ENCODE measurements around the gene BMPR2. TPM values are rescaled to one million over a fixed set of nuclear protein-coding genes. Genes with fewer than 3 reads are reported as not detected.
"Not testable (repeated sequence)": the region's sequence is repeated elsewhere in the genome, so short reads cannot be mapped to it uniquely, and the experiment has no call there.

Gene BMPR2
- total and polyA plus RNA-seq, 5 donors from 2014 or later = 3.7 to 24.9 (median 5.3) TPM

DNA sequence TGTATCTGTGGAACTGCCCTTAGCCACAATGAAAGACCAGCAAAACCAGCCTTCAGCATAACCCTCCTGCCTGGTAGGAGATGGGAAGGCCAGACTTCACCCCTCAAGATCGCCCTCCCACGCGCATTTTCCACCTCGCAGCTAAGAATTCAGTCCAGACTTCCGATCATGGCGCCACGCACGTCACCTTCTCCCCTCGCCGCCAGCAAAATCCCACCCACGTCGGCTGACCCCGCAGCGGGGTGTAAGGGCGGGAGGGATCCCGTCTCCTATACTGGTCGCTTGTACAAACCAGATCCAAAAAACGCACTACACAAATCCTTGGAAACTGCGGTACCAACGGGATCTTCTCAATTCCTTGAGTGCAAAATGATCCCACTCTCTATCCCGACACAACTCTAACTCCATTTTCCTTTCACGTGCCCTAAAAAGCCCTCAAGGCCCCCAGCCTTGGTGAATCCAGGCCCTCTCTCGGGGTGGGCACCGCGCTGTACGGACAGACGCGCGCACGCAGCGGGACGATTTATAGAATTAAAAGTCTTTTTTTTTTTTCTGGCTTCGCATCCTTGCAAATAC is 1.0 kb upstream of the BMPR2 start:
- Histone ChIP-seq H3K4me1 (ENCODE audit: control insufficient read depth, insufficient read depth, low read length, poor library complexity, severe bottlenecking) (peaks cover 32% of the 10 kb centered on the region), H3K36me3 (ENCODE audit: control insufficient read depth, insufficient read depth, low read length) (no peaks in the 10 kb centered on the region), H3K27me3 (ENCODE audit: control insufficient read depth, insufficient read depth, low read length) (no peaks in the 10 kb centered on the region), H3K4me3 (ENCODE audit: low read depth, low read length) (peak overlapping the region; percentile 93), H3K27ac (ENCODE audit: insufficient read depth, low read length, poor library complexity, severe bottlenecking) (peak overlapping the region; percentile 51), H3K9me3 (ENCODE audit: control insufficient read depth in 2 of 2, low read length in 2 of 2) (no peaks in the 10 kb centered on the region)
- no peak for ATAC-seq (ENCODE audit: low read depth in 2 of 2)
- Mint-ChIP-seq H3K36me3 (no peaks in the 10 kb centered on the region), H3K27ac (peak overlapping the region; percentile 92 to 96 (median 95)), H3K4me3 (peak overlapping the region; percentile 96 to 100 (median 98)), H3K9me3 (no peaks in the 10 kb centered on the region), H3K27me3 (peaks cover 4% of the 10 kb centered on the region), H3K4me1 (peaks cover 20 to 34% (median 30%) of the 10 kb centered on the region in 4 donors)
- peak; percentile 23 to 35 (median 32) for DNase-seq

DNA sequence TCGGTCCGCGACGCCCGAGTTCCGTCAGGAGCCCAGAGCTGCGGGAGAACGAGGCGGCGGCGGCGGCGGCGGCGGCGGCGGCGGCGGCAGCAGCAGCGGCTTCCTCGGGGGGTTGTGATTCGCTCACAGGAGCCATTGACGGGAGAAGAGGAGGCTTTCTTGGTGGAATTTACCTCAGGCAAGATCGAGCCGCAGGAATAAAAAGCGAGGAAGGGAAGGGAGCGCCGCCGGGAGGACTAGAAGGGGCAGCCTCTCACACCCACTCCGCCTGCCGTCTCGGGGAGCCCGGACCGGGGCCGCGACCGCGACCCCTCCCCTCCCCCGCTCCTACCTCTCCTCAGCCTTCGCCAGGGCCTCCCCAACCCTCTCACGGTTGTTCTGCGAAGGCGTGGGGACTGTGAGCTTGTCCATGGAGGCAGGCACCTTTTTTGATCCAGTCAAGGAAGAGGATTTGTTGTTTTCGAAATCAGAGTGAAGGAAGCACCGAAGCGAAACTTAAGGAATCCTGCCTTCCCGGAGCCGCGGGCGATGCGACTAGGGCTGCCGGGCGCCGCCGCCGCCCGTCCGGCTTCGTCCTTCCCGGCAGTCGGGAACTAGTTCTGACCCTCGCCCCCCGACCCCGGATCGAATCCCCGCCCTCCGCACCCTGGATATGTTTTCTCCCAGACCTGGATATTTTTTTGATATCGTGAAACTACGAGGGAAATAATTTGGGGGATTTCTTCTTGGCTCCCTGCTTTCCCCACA is 506 bp downstream of the BMPR2 start:
- Mint-ChIP-seq H3K27me3 (peaks cover 4% of the 10 kb centered on the region), H3K9me3 (no peaks in the 10 kb centered on the region), H3K4me3 (peak overlapping the region; percentile 96 to 100 (median 98)), H3K36me3 (peaks cover 7% of the 10 kb centered on the region), H3K4me1 (peaks cover 27 to 45% (median 39%) of the 10 kb centered on the region in 4 donors), H3K27ac (peak overlapping the region; percentile 94 to 97 (median 94))
- peak overlapping the region; percentile 92 for H3K4me3 ChIP-seq (ENCODE audit: low read depth, low read length)
- H3K9me3 ChIP-seq (ENCODE audit: control insufficient read depth in 2 of 2, low read length in 2 of 2) = no peaks in the 10 kb centered on the region
- peak overlapping the region; percentile 65 for H3K27ac ChIP-seq (ENCODE audit: insufficient read depth, low read length, poor library complexity, severe bottlenecking)
- H3K4me1 ChIP-seq (ENCODE audit: control insufficient read depth, insufficient read depth, low read length, poor library complexity, severe bottlenecking) = peaks cover 37% of the 10 kb centered on the region
- H3K36me3 ChIP-seq (ENCODE audit: control insufficient read depth, insufficient read depth, low read length) = no peaks in the 10 kb centered on the region
- H3K27me3 ChIP-seq (ENCODE audit: control insufficient read depth, insufficient read depth, low read length) = no peaks in the 10 kb centered on the region
- peak; percentile 36 to 40 for ATAC-seq (ENCODE audit: low read depth in 2 of 2)
- peak in 2 of 3 donors; percentile 36 to 64 for DNase-seq

DNA sequence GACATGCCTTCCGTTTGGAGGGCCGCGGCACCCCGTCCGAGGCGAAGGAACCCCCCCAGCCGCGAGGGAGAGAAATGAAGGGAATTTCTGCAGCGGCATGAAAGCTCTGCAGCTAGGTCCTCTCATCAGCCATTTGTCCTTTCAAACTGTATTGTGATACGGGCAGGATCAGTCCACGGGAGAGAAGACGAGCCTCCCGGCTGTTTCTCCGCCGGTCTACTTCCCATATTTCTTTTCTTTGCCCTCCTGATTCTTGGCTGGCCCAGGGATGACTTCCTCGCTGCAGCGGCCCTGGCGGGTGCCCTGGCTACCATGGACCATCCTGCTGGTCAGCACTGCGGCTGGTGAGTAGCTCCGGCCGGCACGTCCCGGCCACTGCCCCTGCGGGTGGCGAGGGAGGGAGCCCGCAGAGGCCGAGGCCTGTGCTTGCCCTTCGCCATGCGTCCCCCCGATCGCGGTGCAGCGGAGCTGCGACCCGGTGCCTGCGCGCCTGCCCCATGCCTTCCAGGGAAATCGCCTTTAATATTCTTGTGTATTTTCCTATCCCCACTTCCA is 1.2 kb downstream of the BMPR2 start:
- peaks cover 37% of the 10 kb centered on the region for H3K4me1 ChIP-seq (ENCODE audit: control insufficient read depth, insufficient read depth, low read length, poor library complexity, severe bottlenecking)
- no peaks in the 10 kb centered on the region for H3K27me3 ChIP-seq (ENCODE audit: control insufficient read depth, insufficient read depth, low read length)
- peaks cover 27 to 49% (median 39%) of the 10 kb centered on the region in 4 donors for H3K4me1 Mint-ChIP-seq

DNA sequence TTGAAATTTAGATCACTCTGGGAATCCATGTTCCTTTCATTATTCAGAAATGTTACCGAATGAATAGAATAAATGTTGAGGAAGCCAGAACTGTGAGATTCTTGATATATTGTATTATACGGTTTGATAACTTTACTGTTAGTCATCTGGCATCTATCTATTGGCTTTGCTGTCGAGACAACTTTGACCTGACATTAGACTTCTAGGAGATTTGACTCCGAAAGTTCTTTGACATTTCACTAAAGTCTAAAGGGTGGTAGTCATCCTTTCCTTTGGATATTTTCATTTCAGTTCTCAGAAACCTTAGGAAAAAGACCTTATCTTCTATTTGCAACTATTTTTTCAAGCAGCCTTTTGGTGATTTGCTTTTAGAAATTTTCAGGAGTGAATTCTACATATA is 1.9 kb downstream of the BMPR2 start:
- Mint-ChIP-seq H3K9me3 (no peaks in the 10 kb centered on the region), H3K4me1 (peaks cover 27 to 50% (median 41%) of the 10 kb centered on the region in 4 donors), H3K36me3 (peaks cover 7% of the 10 kb centered on the region), H3K27ac (peak overlapping the region in 2 of 3 donors; percentile 60 to 94), H3K4me3 (peak overlapping the region; percentile 96 to 100 (median 98)), H3K27me3 (peaks cover 4% of the 10 kb centered on the region)
- Histone ChIP-seq H3K4me1 (ENCODE audit: control insufficient read depth, insufficient read depth, low read length, poor library complexity, severe bottlenecking) (peaks cover 37% of the 10 kb centered on the region), H3K9me3 (ENCODE audit: control insufficient read depth in 2 of 2, low read length in 2 of 2) (no peaks in the 10 kb centered on the region), H3K27ac (ENCODE audit: insufficient read depth, low read length, poor library complexity, severe bottlenecking) (peak overlapping the region; percentile 34), H3K36me3 (ENCODE audit: control insufficient read depth, insufficient read depth, low read length) (no peaks in the 10 kb centered on the region), H3K4me3 (ENCODE audit: low read depth, low read length) (peak overlapping the region; percentile 92), H3K27me3 (ENCODE audit: control insufficient read depth, insufficient read depth, low read length) (no peaks in the 10 kb centered on the region)
- ATAC-seq (ENCODE audit: low read depth in 2 of 2) = no peak
- DNase-seq = no peak

More for the DNA sequence above, 1.2 kb downstream of the BMPR2 start:
- Mint-ChIP-seq H3K36me3 (peaks cover 7% of the 10 kb centered on the region), H3K9me3 (no peaks in the 10 kb centered on the region), H3K27ac (peak overlapping the region; percentile 94 to 97 (median 94)), H3K27me3 (peaks cover 4% of the 10 kb centered on the region), H3K4me3 (peak overlapping the region; percentile 96 to 100 (median 98))
- Histone ChIP-seq H3K4me3 (ENCODE audit: low read depth, low read length) (peak overlapping the region; percentile 92), H3K36me3 (ENCODE audit: control insufficient read depth, insufficient read depth, low read length) (no peaks in the 10 kb centered on the region), H3K9me3 (ENCODE audit: control insufficient read depth in 2 of 2, low read length in 2 of 2) (no peaks in the 10 kb centered on the region), H3K27ac (ENCODE audit: insufficient read depth, low read length, poor library complexity, severe bottlenecking) (peak overlapping the region; percentile 34)
- ATAC-seq (ENCODE audit: low read depth in 2 of 2) = no peak
- DNase-seq = peak in 2 of 3 donors; percentile 3 to 12

DNA sequence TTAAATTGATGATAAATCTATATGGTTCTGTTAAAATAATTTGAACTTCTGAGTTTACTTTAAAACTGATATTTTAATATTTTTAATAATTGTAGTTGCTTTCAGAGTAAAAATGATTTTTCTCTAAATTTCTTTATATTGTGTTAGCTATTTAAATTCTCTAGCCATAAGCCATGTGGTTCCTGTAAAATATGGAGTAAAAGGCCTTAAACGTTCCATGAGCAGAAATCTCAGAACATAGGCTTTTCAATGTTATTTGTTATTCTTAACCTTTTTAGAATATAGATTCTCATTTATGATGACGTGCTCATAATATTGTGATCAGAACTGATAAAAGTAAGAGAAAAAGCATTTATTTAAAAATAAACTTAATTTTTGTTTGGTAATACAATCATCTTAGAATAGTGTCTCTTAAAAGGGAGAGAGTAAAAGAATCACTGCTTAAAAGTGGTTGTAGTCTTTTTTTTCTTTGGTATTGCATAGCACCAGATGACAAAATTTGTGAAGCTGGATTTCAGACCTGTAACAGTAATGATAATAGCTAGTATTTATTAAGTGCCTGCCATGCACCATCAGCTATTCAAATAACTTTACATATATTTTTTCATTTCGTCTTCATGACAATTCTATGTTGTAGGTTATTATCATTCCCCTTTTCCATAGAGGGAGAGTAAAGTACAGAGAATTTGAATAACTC is 2.7 kb downstream of the BMPR2 start:
- peak overlapping the region; percentile 1 to 94 (median 5) for H3K27ac Mint-ChIP-seq
- Histone ChIP-seq H3K4me3 (ENCODE audit: low read depth, low read length) (peak overlapping the region; percentile 92), H3K27me3 (ENCODE audit: control insufficient read depth, insufficient read depth, low read length) (no peaks in the 10 kb centered on the region), H3K27ac (ENCODE audit: insufficient read depth, low read length, poor library complexity, severe bottlenecking) (no peak overlapping the region), H3K9me3 (ENCODE audit: control insufficient read depth in 2 of 2, low read length in 2 of 2) (no peaks in the 10 kb centered on the region), H3K36me3 (ENCODE audit: control insufficient read depth, insufficient read depth, low read length) (no peaks in the 10 kb centered on the region), H3K4me1 (ENCODE audit: control insufficient read depth, insufficient read depth, low read length, poor library complexity, severe bottlenecking) (peaks cover 37% of the 10 kb centered on the region)
- no peak for ATAC-seq (ENCODE audit: low read depth in 2 of 2)
- H3K36me3 Mint-ChIP-seq = peaks cover 7% of the 10 kb centered on the region
- H3K4me3 Mint-ChIP-seq = peak overlapping the region; percentile 96 to 100 (median 98)
- H3K27me3 Mint-ChIP-seq = peaks cover 4% of the 10 kb centered on the region
- peaks cover 27 to 50% (median 40%) of the 10 kb centered on the region in 4 donors for H3K4me1 Mint-ChIP-seq
- no peaks in the 10 kb centered on the region for H3K9me3 Mint-ChIP-seq
- DNase-seq = no peak

DNA sequence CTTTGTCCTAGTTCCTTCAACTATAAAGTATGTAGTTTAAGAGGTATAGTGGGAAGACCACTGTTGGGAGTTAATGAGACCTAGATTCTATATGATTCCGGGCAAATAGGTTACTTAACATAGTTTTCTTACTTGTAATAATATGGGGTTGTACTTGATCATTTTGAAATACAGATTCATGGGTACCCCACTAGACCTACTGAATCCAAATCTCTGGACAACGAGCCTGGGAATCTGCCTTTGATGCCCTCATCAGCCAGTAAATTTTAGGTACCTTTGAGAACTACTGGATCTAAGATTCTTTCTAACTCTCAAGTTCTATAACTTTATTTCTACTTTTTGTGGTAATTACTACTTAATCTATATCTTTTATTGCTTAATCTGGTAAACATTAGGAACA is 6.6 kb downstream of the BMPR2 start:
- H3K4me3 Mint-ChIP-seq = no peak overlapping the region
- Histone ChIP-seq H3K4me3 (ENCODE audit: low read depth, low read length) (no peak overlapping the region), H3K27ac (ENCODE audit: insufficient read depth, low read length, poor library complexity, severe bottlenecking) (no peak overlapping the region), H3K27me3 (ENCODE audit: control insufficient read depth, insufficient read depth, low read length) (no peaks in the 10 kb centered on the region), H3K36me3 (ENCODE audit: control insufficient read depth, insufficient read depth, low read length) (no peaks in the 10 kb centered on the region), H3K9me3 (ENCODE audit: control insufficient read depth in 2 of 2, low read length in 2 of 2) (no peaks in the 10 kb centered on the region), H3K4me1 (ENCODE audit: control insufficient read depth, insufficient read depth, low read length, poor library complexity, severe bottlenecking) (peaks cover 27% of the 10 kb centered on the region)
- ATAC-seq (ENCODE audit: low read depth in 2 of 2) (no peak), DNase-seq (no peak)
- peaks cover 7% of the 10 kb centered on the region for H3K36me3 Mint-ChIP-seq
- H3K9me3 Mint-ChIP-seq = no peaks in the 10 kb centered on the region
- no peak overlapping the region for H3K27ac Mint-ChIP-seq
- H3K4me1 Mint-ChIP-seq = peaks cover 37 to 65% (median 56%) of the 10 kb centered on the region in 4 donors
- no peaks in the 10 kb centered on the region for H3K27me3 Mint-ChIP-seq

DNA sequence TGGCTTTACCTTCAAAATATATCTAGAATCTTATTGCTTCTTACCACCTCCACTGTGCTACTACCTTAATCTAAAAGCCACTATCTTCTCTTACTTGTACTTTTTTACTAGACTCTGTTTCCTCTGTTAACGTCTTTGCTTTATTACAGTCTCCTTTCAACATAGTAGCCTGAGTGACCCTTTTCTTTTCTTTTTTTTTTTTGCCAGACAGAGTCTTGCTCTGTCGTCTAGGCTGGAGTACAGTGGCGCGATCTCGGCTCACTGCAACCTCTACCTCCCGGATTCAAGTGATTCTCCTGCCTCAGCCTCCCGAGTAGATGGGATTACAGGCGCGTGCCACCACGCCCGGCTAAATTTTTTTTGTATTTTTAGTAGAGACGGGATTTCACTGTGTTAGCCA is 10.4 kb downstream of the BMPR2 start:
- not testable (repeated sequence) for H3K36me3 Mint-ChIP-seq; H3K9me3 ChIP-seq (ENCODE audit: control insufficient read depth in 2 of 2, low read length in 2 of 2); H3K9me3 Mint-ChIP-seq; H3K27me3 Mint-ChIP-seq; H3K27ac Mint-ChIP-seq; H3K27ac ChIP-seq (ENCODE audit: insufficient read depth, low read length, poor library complexity, severe bottlenecking); H3K27me3 ChIP-seq (ENCODE audit: control insufficient read depth, insufficient read depth, low read length); ATAC-seq (ENCODE audit: low read depth in 2 of 2); H3K4me3 ChIP-seq (ENCODE audit: low read depth, low read length); H3K36me3 ChIP-seq (ENCODE audit: control insufficient read depth, insufficient read depth, low read length); DNase-seq; H3K4me1 ChIP-seq (ENCODE audit: control insufficient read depth, insufficient read depth, low read length, poor library complexity, severe bottlenecking)
- H3K4me1 Mint-ChIP-seq = peaks cover 21 to 37% (median 28%) of the 10 kb centered on the region in 4 donors
- H3K4me3 Mint-ChIP-seq = peak overlapping the region in 1 of 4 donors; percentile 26

All from CD4-positive, CD25-positive, alpha-beta regulatory T cell (primary cell).